Mammary epithelial cell (primary cell): ENCODE results near the gene NAPA.

ENCODE experiments used
- EZH2 ChIP-seq: IDR thresholded peaks from 2 replicates; pipeline ENCODE4 v1.6.1; 2012; ENCODE audit warnings: low read length, inconsistent platforms, borderline replicate concordance
- TF ChIP-seq, protein P1 (sequence below), 2 donors: IDR thresholded peaks in 1 of 2; conservative IDR thresholded peaks in 1 of 2; 2 replicates each; pipeline ENCODE4 v1.5.1; 2011 to 2012; ENCODE audit warnings: inconsistent platforms in 2 of 2, low read length in 2 of 2, mild to moderate bottlenecking in 2 of 2, control low read depth in 1 of 2, low read depth in 1 of 2; ENCODE audit not compliant: insufficient read depth in 1 of 2; ENCODE audit errors: extremely low read depth in 1 of 2

GRCh38 chr19:47492571-47493377 lies 22.1 kb downstream of the NAPA start:
- TF ChIP-seq, protein P1, sequence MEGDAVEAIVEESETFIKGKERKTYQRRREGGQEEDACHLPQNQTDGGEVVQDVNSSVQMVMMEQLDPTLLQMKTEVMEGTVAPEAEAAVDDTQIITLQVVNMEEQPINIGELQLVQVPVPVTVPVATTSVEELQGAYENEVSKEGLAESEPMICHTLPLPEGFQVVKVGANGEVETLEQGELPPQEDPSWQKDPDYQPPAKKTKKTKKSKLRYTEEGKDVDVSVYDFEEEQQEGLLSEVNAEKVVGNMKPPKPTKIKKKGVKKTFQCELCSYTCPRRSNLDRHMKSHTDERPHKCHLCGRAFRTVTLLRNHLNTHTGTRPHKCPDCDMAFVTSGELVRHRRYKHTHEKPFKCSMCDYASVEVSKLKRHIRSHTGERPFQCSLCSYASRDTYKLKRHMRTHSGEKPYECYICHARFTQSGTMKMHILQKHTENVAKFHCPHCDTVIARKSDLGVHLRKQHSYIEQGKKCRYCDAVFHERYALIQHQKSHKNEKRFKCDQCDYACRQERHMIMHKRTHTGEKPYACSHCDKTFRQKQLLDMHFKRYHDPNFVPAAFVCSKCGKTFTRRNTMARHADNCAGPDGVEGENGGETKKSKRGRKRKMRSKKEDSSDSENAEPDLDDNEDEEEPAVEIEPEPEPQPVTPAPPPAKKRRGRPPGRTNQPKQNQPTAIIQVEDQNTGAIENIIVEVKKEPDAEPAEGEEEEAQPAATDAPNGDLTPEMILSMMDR (conservative IDR thresholded peaks at IDR 0.05 in 1 of 2, IDR thresholded peaks at IDR 0.05 in 1 of 2; ENCODE audit: extremely low read depth in 1 of 2, insufficient read depth in 1 of 2, low read depth in 1 of 2, low read length in 2 of 2), result no peak
- no peak for TF ChIP-seq EZH2
